H1 (cell line): ENCODE results near the gene GTSF1L. TPM values are rescaled to one million over a fixed set of nuclear protein-coding genes. Genes with fewer than 3 reads are reported as not detected.

Experiments
- CTCF ChIA-PET: fragments of 300-600 bp; sonication (Branson Sonifier 250); formaldehyde crosslinking; loops from one replicate; lab custom pipeline; 2021; ENCODE audit not compliant: partially characterized antibody; lab: Charles Lee
- POLR2A ChIA-PET: fragments of 300-600 bp; sonication (Branson Sonifier 250); formaldehyde crosslinking; loops from one replicate; lab custom pipeline; 2021; ENCODE audit warnings: inconsistent platforms; ENCODE audit not compliant: partially characterized antibody; lab: Charles Lee
- DNase-seq, 2 experiments: peaks; one replicate each; pipeline versions ENCODE4 v3.0.0 to v3.0.0-alpha.2; 2010 to 2022; ENCODE audit warnings: low spot score in 2 of 2, low read depth in 1 of 2, mixed read lengths in 1 of 2
- FAIRE-seq: peaks from 2 replicates; lab custom pipeline; 2011; peaks lifted over from hg19 to GRCh38; lab: Jason Lieb, UNC
- H2AFZ ChIP-seq: 2 replicates; pipeline ENCODE4 v1.8.1; 2012; ENCODE audit warnings: low read length, inconsistent platforms
- H2AK5ac ChIP-seq: 2 replicates; pipeline ENCODE4 v1.6.1; 2013; ENCODE audit warnings: low read depth, low read length
- H2BK120ac ChIP-seq: replicated peaks from 2 replicates; pipeline ENCODE3; 2013; ENCODE audit warnings: low read depth, low read length, inconsistent platforms
- H2BK12ac ChIP-seq: 2 replicates; pipeline ENCODE4 v1.6.1; 2013; ENCODE audit warnings: low read depth, low read length
- H2BK15ac ChIP-seq: 2 replicates; pipeline ENCODE4 v1.6.1; 2013; ENCODE audit warnings: low read length
- H2BK20ac ChIP-seq: 2 replicates; pipeline ENCODE4 v1.6.1; 2013; ENCODE audit warnings: low read length
- H2BK5ac ChIP-seq: 2 replicates; pipeline ENCODE4 v1.6.1; 2013; ENCODE audit warnings: low read depth, low read length
- H3K14ac ChIP-seq: 2 replicates; pipeline ENCODE4 v1.6.1; 2013; ENCODE audit warnings: inconsistent platforms; ENCODE audit not compliant: insufficient read length
- H3K18ac ChIP-seq: 2 replicates; pipeline ENCODE4 v1.6.1; 2013; ENCODE audit warnings: low read length; ENCODE audit errors: extremely low read depth
- H3K23ac ChIP-seq: 2 replicates; pipeline ENCODE4 v1.6.1; 2013; ENCODE audit warnings: inconsistent platforms; ENCODE audit not compliant: insufficient read length
- H3K23me2 ChIP-seq: 2 replicates; pipeline ENCODE4 v1.6.1; 2013; ENCODE audit warnings: low read depth, low read length
- H3K27ac ChIP-seq: 2 replicates; pipeline ENCODE4 v1.6.1; 2011; ENCODE audit warnings: low read depth, low read length, inconsistent platforms
- H3K27me3 ChIP-seq, 4 experiments: replicated peaks in 1 of 4; 1 replicate in 1 of 4; 2 replicates in 3 of 4; pipeline versions ENCODE4 v1.6.1 to v1.8.1; 2011 to 2013; ENCODE audit warnings: low read length in 3 of 4, mild to moderate bottlenecking in 3 of 4, inconsistent platforms in 2 of 4, mixed read lengths in 2 of 4, moderate library complexity in 1 of 4; ENCODE audit not compliant: control insufficient read depth in 3 of 4, insufficient read depth in 3 of 4; ENCODE audit errors: extremely low read depth in 1 of 4
- H3K36me3 ChIP-seq, 4 experiments: 2 replicates each; pipeline versions ENCODE4 v1.6.1 to v1.8.1; 2011 to 2013; ENCODE audit warnings: mild to moderate bottlenecking in 4 of 4, low read length in 3 of 4, moderate library complexity in 2 of 4, control low read depth in 1 of 4, inconsistent platforms in 1 of 4; ENCODE audit not compliant: insufficient read depth in 4 of 4, control insufficient read depth in 2 of 4
- H3K4ac ChIP-seq: replicated peaks from 2 replicates; pipeline ENCODE3; 2013; ENCODE audit warnings: low read length, low read depth, mixed read lengths, inconsistent platforms; ENCODE audit not compliant: insufficient read length
- H3K4me1 ChIP-seq, 4 experiments: replicated peaks in 1 of 4; 1 replicate in 1 of 4; 2 replicates in 3 of 4; pipeline versions ENCODE4 v1.6.1 to v1.8.1; 2011 to 2013; ENCODE audit warnings: low read length in 3 of 4, inconsistent platforms in 2 of 4, mixed read lengths in 1 of 4; ENCODE audit not compliant: insufficient read depth in 4 of 4, control insufficient read depth in 3 of 4
- H3K4me2 ChIP-seq, 2 experiments: 2 replicates each; pipeline versions ENCODE4 v1.6.1 to v1.8.1; 2011 to 2013; ENCODE audit warnings: low read depth in 2 of 2, low read length in 2 of 2, control low read depth in 1 of 2, inconsistent platforms in 1 of 2, mild to moderate bottlenecking in 1 of 2; ENCODE audit not compliant: insufficient read depth in 1 of 2
- H3K4me3 ChIP-seq, 4 experiments: fragments of 200-600, 300-600 bp in 1 of 4; sonication (generic), shearing (Covaris generic), sonication (Bioruptor Twin) in 1 of 4; 2 replicates each; pipeline versions ENCODE4 v1.5.1 to v1.8.1; 2011 to 2016; ENCODE audit warnings: low read length in 4 of 4, low read depth in 3 of 4, control low read depth in 2 of 4, inconsistent platforms in 2 of 4, mild to moderate bottlenecking in 2 of 4, mixed read lengths in 1 of 4, moderate library complexity in 1 of 4; ENCODE audit not compliant: insufficient read depth in 2 of 4; ENCODE audit errors: extremely low read depth in 1 of 4
- H3K56ac ChIP-seq: replicated peaks from 2 replicates; pipeline ENCODE3; 2013; ENCODE audit warnings: low read depth, mild to moderate bottlenecking, mixed read lengths, low read length, inconsistent platforms; ENCODE audit not compliant: insufficient read length
- H3K79me1 ChIP-seq: 2 replicates; pipeline ENCODE4 v1.6.1; 2013; ENCODE audit warnings: low read depth, low read length, control low read depth
- H3K79me2 ChIP-seq, 2 experiments: 2 replicates each; pipeline versions ENCODE4 v1.6.1 to v1.8.1; 2012 to 2013; ENCODE audit warnings: low read length in 2 of 2, mild to moderate bottlenecking in 2 of 2, inconsistent platforms in 1 of 2; ENCODE audit not compliant: insufficient read depth in 2 of 2, control insufficient read depth in 1 of 2
- H3K9ac ChIP-seq, 4 experiments: replicated peaks in 1 of 4; 1 replicate in 1 of 4; 2 replicates in 3 of 4; pipeline versions ENCODE4 v1.6.1 to v1.8.1; 2011 to 2013; ENCODE audit warnings: low read depth in 3 of 4, low read length in 3 of 4, control low read depth in 2 of 4, mild to moderate bottlenecking in 2 of 4, moderate library complexity in 2 of 4, inconsistent platforms in 1 of 4; ENCODE audit errors: extremely low read depth in 1 of 4
- H3K9me3 ChIP-seq, 2 experiments: 2 replicates each; pipeline versions ENCODE4 v1.6.1 to v1.8.1; 2012 to 2013; ENCODE audit warnings: mild to moderate bottlenecking in 2 of 2, moderate library complexity in 2 of 2, control low read depth in 1 of 2, inconsistent platforms in 1 of 2, low read depth in 1 of 2, low read length in 1 of 2, mixed read lengths in 1 of 2; ENCODE audit not compliant: insufficient read depth in 2 of 2
- H4K20me1 ChIP-seq, 2 experiments: replicated peaks in 1 of 2; 2 replicates each; pipeline versions ENCODE3 to v1.8.1; 2011 to 2013; ENCODE audit warnings: inconsistent platforms in 2 of 2, low read length in 2 of 2, mild to moderate bottlenecking in 1 of 2; ENCODE audit not compliant: insufficient read depth in 2 of 2, control insufficient read depth in 1 of 2
- H4K5ac ChIP-seq: 2 replicates; pipeline ENCODE4 v1.6.1; 2013; ENCODE audit warnings: low read length, low read depth, mixed read lengths, inconsistent platforms; ENCODE audit not compliant: insufficient read length
- H4K8ac ChIP-seq: 2 replicates; pipeline ENCODE4 v1.8.0; 2013; ENCODE audit warnings: mild to moderate bottlenecking, moderate library complexity, low read length, inconsistent platforms; ENCODE audit not compliant: insufficient read depth; ENCODE audit errors: extremely low read depth
- H4K91ac ChIP-seq: replicated peaks from 2 replicates; pipeline ENCODE3; 2013; ENCODE audit warnings: low read length, mixed read lengths, inconsistent platforms; ENCODE audit not compliant: insufficient read length
- CTBP2 ChIP-seq: IDR thresholded peaks from 2 replicates; pipeline ENCODE4 v1.7.0; 2011; ENCODE audit warnings: borderline replicate concordance, mild to moderate bottlenecking, moderate library complexity, mixed read lengths, low read length; ENCODE audit not compliant: insufficient read depth, insufficient read length
- EP300 ChIP-seq, 2 experiments: IDR thresholded peaks; 1 replicate in 1 of 2; 2 replicates in 1 of 2; pipeline ENCODE4 v1.6.1; 2011 to 2012; ENCODE audit warnings: low read depth in 2 of 2, low read length in 2 of 2, mild to moderate bottlenecking in 2 of 2, borderline replicate concordance in 1 of 2, inconsistent platforms in 1 of 2, moderate library complexity in 1 of 2
- JUN ChIP-seq: IDR thresholded peaks from 2 replicates; pipeline ENCODE4 v1.6.1; 2011; ENCODE audit warnings: low read depth, mild to moderate bottlenecking, improper control_type of control experiment, low read length
- KDM4A ChIP-seq: IDR thresholded peaks from one replicate; pipeline ENCODE4 v1.7.1; 2012; ENCODE audit warnings: low read depth, mild to moderate bottlenecking, moderate library complexity, low read length, inconsistent platforms; ENCODE audit not compliant: severe bottlenecking
- MAFK ChIP-seq: IDR thresholded peaks from 2 replicates; pipeline ENCODE4 v1.6.1; 2012; ENCODE audit warnings: low read depth, mild to moderate bottlenecking, improper control_type of control experiment, low read length
- MAX ChIP-seq: IDR thresholded peaks from 2 replicates; pipeline ENCODE4 v1.6.1; 2012; ENCODE audit warnings: inconsistent platforms
- NRF1 ChIP-seq: IDR thresholded peaks from 2 replicates; pipeline ENCODE4 v1.6.1; 2011; ENCODE audit warnings: mild to moderate bottlenecking, low read depth, low read length, improper control_type of control experiment
- RXRA ChIP-seq: IDR thresholded peaks from 2 replicates; pipeline ENCODE4 v1.6.1; 2011; ENCODE audit warnings: low read depth, mild to moderate bottlenecking, low read length, moderate library complexity; ENCODE audit not compliant: insufficient read depth
- SP1 ChIP-seq: IDR thresholded peaks from 2 replicates; pipeline ENCODE4 v1.6.1; 2011; ENCODE audit warnings: low read depth, low read length
- SUZ12 ChIP-seq: fragments of 200-600 bp; sonication (generic); IDR thresholded peaks from 2 replicates; pipeline ENCODE4 v1.6.1; 2012; ENCODE audit warnings: mild to moderate bottlenecking, inconsistent platforms, low read length, moderate library complexity, mixed read lengths
- TAF7 ChIP-seq: optimal IDR thresholded peaks from 2 replicates; pipeline ENCODE3; 2011; ENCODE audit warnings: low read depth, mild to moderate bottlenecking, inconsistent platforms, low read length, moderate library complexity, borderline replicate concordance
- TEAD4 ChIP-seq: IDR thresholded peaks from 2 replicates; pipeline ENCODE4 v1.6.1; 2012; ENCODE audit warnings: low read depth, low read length, inconsistent platforms, mixed read lengths
- USF2 ChIP-seq: IDR thresholded peaks from 2 replicates; pipeline ENCODE4 v1.6.1; 2011; ENCODE audit warnings: low read length, improper control_type of control experiment
- WGBS, 2 experiments: shearing (Covaris generic) in 1 of 2; methylation state at CpG; one replicate each; pipeline versions ENCODE4 v1.1.6 to v1.1.7; 2013 to 2015; ENCODE audit warnings: low lambda C conversion rate in 2 of 2, mixed read lengths in 2 of 2, inconsistent platforms in 1 of 2, low coverage in 1 of 2, missing lambda C conversion rate in 1 of 2; ENCODE audit not compliant: insufficient replicate concordance in 2 of 2, insufficient coverage in 1 of 2, insufficient read length in 1 of 2; ENCODE audit errors: extremely low coverage in 1 of 2, missing lambda C conversion rate in 1 of 2; 5-methylcytosine and 5-hydroxymethylcytosine counted together
- polyA plus RNA-seq, 7 experiments: library from polyadenylated mRNA; depleted of rRNA in 3 of 7; stranded (reverse) in 5 of 7; unstranded in 2 of 7; fragments of >200 nt in 5 of 7; fragments of 200-250 nt in 2 of 7; gene quantifications; 1 replicate in 5 of 7; 2 replicates in 1 of 7; 4 replicates in 1 of 7; pipeline versions ENCODE4 v1.2.1 to v1.2.3, GENCODE V29; 2011 to 2013; ENCODE audit warnings: missing spikeins in 2 of 7, mixed read lengths in 2 of 7
- total RNA-seq: library from RNA; stranded (reverse); fragmentation: NEBNext Ultra II Directional; extraction: Animal tissue kit (Norgen Biotek cat#: 25700); gene quantifications from 2 replicates; pipeline ENCODE4 v1.2.1, GENCODE V29; 2021

The GTSF1L gene
- total and polyA plus RNA-seq, 2 of the 8 experiments (the other 6 are each of a cell fraction or from before 2014, with no cell fraction given): not detected

GRCh38 chr20:43737925-43738324 is 11.1 kb upstream of the GTSF1L start:
- no peak overlapping the region for H4K5ac ChIP-seq
- no peaks in the 10 kb centered on the region for H3K36me3 ChIP-seq
- ChIA-PET POLR2A (no interaction called here), CTCF (interaction anchor here (1.3 kb wide), 2 partner anchors 11 kb away, joined by 4 to 5 read pairs; partner anchors contain the start of gene GTSF1L)
- no peaks in the 10 kb centered on the region for H3K4me1 ChIP-seq
- H3K4me3 ChIP-seq: no peak overlapping the region
- no peak overlapping the region for H3K4ac ChIP-seq
- H3K56ac ChIP-seq: no peak overlapping the region
- H3K27me3 ChIP-seq: no peaks in the 10 kb centered on the region; a peak in 1 of 7 replicates
- no peak overlapping the region for H2BK5ac ChIP-seq
- no peak overlapping the region for H2BK12ac ChIP-seq
- no peak overlapping the region for H3K9ac ChIP-seq
- H4K91ac ChIP-seq: no peak overlapping the region
- no peaks in the 10 kb centered on the region for H3K79me1 ChIP-seq
- H2AFZ ChIP-seq: no peak overlapping the region
- no peak overlapping the region for H3K23ac ChIP-seq
- H3K79me2 ChIP-seq: no peaks in the 10 kb centered on the region
- H2BK120ac ChIP-seq: no peak overlapping the region
- no peaks in the 10 kb centered on the region for H4K20me1 ChIP-seq
- no peak overlapping the region for H2AK5ac ChIP-seq
- H3K27ac ChIP-seq: no peak overlapping the region
- no peaks in the 10 kb centered on the region for H3K9me3 ChIP-seq
- H2BK20ac ChIP-seq: no peak overlapping the region
- no peak overlapping the region for H2BK15ac ChIP-seq
- H4K8ac ChIP-seq: no peak overlapping the region; the same call in 1 of the 2 replicates
- H3K23me2 ChIP-seq: no peaks in the 10 kb centered on the region
- H3K4me2 ChIP-seq: no peak overlapping the region
- no peak overlapping the region for H3K18ac ChIP-seq
- DNase-seq (no peak), FAIRE-seq (no peak)
- WGBS, 2 experiments: 86% methylated on average over 7 of the region's 7 CpGs; no CpG with 5 or more reads in 1 of the 2 experiments
- H3K14ac ChIP-seq: no peak overlapping the region
- TF ChIP-seq MAX (no peak), JUN (no peak), USF2 (no peak), KDM4A (no peak), SUZ12 (no peak), NRF1 (no peak), EP300 (IDR thresholded peaks at IDR 0.05; ENCODE audit: borderline replicate concordance in 1 of 2, low read depth in 2 of 2, low read length in 2 of 2) (no peak), TEAD4 (no peak), SP1 (no peak), RXRA (no peak), CTBP2 (no peak), TAF7 (no peak), MAFK (no peak)
